Activated CD4-positive, alpha-beta T cell treated with anti-CD3 and anti-CD28 coated beads for 1 hour (primary cell): ENCODE results near the gene SDK2.
"Not testable (repeated sequence)": the region's sequence is repeated elsewhere in the genome, so short reads cannot be mapped to it uniquely, and the experiment has no call there.

Experiments used
- DNase-seq: peaks from one replicate; pipeline ENCODE4 v3.0.0-alpha.2; 2020

The SDK2 gene

DNA sequence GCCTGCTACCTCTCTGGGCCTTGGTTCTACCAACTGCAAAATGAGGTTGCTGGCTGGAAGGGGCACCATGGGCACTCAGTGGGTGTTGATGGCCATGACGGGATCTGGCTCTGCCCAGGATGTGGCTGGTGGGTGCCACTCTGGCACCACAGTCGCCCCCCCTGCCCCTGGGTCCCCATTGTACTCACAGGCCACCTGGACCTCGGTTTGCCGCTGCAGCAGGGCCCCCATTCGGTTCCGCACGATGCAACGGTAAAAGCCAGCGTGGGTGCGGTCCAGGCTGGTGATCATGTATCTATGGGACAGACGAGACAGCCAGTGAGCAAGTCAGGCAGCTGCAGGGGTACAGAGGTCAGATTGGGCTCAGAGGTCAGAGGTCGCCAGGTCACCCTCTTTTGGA, 172.3 kb downstream of the SDK2 start:
- no peak for DNase-seq

DNA sequence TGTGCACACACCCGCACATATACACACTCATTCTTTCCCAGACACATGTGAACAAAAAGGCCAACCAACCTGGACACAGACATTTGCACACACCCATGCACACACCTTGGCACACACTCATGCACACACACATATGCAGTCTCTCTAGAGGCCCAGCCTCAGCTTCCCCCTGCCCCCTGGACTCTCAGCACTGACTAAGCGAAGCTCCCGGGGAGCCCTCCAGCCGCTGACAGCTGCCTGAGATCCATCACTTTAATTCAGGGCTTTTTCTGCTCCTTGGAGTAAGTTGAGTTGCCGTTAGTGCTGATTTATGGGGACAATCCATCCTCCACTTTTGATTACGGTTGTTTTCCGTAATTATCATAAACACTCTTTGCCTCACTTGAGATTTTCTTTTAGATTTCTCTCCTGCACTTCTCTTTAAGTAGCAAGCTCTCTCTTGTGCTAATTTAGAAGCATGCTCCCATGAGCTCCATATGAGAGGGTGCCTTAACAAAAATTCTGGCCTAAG, 173.9 kb downstream of the SDK2 start:
- DNase-seq: no peak

DNA sequence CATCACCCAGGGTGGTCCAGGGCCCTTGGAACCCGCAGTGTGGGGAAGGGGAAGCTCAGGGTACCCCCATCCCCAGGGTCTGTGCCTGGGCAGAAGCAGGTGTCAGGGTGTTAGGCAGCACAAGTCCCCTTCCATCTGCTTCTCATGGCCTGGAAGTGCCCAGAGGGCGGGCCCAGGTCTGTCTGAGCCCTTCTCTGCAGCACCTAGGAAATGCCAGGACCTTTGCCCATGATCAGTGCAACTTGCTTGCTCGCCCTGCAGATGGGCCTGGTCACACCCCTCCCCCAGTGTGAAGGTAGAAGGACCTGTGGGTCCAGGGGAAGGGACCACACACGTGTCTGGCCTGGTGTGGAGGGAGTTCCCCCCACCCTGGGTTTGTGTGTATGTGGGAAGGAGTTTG, 174.9 kb downstream of the SDK2 start:
- DNase-seq: no peak

DNA sequence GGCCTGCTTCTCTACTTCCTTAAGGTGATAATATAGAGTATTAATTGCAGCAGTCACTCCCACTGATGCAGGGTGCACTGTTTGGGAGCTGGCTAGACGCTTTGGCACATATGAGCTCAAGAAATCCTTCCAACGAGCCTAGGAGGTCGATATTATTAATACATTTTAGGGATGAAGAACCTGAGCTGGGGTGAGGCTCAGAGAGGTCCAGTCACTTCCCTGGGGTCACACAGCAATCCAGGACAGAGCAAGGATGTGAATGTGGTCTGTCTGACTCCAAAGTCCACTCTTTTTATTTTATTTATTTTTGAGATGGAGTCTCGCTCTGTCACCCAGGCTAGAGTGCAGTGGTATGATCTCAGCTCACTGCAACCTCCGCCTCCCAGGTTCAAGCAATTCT, 176.0 kb downstream of the SDK2 start:
- no peak for DNase-seq

DNA sequence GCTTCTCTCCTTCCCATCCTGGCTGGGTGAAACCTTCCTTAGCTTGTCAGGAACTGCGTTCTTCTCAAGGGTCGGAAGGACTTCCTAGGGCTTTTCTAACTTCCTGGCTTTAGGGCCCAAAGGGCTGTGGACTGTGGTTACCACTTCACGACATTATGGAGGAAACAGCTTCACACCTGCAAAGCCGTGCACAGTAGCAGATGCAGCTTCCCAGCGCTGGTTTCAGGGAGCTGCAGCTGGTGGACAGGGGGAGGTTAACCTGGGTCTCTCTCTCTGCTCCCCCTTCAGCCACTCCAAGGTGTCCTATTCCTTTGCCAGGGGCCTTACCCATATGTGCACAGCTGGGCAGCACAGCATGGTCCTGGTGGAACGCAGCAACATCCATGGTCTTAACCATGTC, 176.6 kb downstream of the SDK2 start:
- DNase-seq: no peak

DNA sequence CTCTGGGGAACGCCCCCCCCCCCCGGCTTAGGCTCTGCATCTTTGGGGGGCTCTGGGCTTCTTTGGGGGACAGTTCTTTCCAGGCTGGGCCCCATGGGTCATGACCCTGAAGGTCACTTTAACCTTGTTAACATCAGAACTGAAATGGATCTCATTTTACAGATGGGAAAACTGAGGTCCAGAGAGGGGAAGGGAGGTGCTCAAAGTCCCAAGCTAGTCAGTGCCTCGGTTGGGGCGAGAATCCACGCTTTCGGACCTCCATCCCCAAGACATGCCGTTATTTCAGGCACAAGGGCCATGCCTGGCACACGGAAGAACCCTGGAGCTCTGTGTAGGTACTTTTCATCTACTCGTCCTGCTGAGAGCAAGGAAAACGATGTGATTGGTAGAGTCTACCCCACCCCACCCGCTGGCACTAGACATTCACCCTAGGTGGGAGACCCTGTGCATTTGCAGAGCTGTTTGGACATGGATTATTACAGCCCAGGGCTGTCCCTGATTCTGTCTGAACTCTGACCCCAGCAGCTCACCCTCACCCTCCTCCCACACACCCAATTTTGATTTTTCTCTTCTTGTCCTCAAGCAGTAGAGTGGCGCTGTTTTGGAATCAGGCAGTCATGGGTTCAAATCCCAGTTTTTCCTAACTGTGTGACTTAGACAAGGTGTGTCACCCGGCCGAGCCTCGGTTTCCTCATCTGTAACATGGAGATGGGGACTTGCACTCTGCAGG, 177.4 kb downstream of the SDK2 start:
- DNase-seq: no peak

DNA sequence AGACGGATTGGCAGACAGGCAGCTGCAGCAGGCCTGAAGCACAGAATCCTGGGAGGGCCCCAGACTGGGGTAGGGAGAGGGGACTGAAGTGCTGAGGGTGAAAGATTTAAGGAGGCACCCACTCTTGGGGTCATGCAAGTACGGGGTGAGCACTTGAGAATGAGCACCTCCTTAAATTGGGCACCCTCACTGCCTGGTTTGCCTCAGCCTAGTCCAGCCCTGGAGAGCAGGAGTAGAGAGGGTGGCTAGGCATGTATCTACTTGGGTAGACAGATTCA, 178.4 kb downstream of the SDK2 start:
- no peak for DNase-seq

DNA sequence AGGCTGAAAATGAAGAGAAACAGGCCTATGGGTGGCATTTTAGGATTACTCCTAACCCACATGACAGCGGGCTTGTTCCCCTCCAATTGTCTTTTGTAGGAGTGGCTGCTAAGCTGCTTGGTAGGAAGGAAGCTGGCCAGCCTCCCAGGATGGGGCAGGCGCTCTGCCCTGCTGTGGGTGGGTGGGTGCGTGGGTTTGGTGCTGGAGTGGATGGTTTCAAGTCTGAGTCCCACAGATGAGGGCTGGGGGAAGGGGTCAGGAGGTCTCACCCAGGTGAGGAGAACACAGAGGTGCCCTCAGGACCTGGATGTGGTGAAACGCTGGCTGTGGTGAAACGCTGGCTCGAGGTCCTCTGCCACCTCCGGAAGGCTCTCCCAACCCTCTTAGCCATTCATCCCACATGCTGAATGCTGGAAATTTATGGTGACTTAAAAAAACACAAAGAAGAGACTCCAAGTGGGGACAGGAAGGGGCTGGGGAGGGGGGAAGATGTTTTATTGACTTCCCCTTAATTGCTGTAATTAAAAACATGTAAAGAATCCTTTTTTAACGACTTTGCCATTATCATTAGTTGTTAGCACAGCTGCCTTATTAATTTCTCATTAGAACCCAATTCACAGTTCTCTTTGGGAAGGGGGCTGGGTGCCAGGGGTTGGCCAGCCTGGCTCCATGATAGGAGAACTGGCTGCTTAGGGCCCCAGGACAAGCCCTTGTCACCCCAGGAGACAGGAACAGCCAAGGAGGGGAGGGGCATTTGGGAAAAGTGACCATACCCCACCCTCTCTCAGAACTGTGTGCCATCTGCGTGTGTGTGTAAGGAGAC, 178.9 kb downstream of the SDK2 start:
- DNase-seq: no peak

DNA sequence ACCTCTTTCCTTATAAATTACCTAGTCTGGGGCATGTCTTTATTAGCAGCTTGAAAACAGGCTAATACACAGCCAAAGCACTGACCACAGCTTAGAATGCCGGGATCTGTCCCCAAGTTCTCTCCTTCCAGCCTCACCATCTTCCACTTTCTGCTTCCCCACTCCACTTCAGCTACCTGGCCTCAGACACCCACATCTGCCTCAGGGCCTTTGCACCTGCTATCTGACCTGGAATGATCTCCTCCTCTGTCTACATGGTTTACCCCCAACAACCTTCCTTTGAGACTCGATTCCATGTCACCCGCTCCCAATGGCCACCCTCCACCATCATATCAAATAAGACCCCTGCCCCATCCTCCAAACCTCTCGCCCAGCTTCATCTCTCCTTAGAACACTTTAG, 179.8 kb downstream of the SDK2 start:
- DNase-seq: no peak

DNA sequence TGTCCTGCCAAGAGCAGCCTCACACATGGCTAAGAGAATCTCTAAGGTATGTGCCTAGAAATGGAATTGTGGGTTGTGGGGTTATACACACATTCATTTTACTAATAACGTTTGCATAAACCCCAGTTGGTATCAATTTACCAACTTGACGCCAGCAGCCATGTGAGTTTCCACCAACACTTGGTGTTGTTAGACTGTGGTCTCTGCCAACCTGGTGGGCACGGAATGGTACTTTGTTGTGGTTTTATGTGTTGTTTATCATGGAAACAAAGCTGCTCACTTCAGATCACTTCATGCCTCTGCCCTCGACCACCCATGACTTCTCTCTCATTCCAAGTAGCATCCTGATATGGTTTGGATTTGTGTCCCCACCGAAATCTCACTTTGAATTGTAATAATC, 180.4 kb downstream of the SDK2 start:
- no peak for DNase-seq

DNA sequence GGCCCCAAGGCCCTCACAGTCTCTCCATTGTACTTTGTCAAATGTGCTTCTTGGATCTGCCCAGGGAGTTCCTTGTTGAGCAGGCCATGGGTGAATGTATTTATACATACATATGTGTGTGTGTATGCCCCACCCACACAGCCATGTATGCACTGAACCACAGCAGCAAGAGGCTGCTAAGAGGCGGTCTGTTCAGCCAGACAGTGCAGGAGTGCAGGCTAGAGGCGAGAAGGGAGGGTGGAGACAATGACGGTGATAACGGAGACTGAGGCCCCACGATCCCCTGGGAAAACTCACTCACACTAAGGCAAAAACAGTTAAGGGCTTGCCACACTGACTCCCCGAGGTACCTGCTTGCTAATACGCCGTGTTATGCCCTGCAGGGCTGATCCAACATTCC, 181.4 kb downstream of the SDK2 start:
- DNase-seq: no peak

DNA sequence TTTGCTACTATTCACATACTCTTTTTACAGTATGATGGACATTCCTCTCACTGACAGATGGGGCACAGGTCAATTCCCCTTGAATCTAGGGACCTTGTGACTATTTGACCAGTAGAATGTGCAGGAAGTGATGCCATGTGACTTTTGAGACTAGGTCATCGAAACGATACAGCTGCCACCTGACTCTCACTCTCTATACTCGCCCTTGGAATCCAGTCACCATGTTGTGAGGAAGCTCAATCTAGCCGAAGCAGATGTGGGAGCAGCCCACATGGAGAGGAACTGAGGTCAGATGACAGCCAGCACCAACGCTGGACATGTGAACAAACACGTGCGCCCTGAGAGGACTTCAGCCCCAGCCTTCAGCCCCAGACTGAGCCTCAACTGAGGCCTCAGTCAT, 184.3 kb downstream of the SDK2 start:
- no peak for DNase-seq

DNA sequence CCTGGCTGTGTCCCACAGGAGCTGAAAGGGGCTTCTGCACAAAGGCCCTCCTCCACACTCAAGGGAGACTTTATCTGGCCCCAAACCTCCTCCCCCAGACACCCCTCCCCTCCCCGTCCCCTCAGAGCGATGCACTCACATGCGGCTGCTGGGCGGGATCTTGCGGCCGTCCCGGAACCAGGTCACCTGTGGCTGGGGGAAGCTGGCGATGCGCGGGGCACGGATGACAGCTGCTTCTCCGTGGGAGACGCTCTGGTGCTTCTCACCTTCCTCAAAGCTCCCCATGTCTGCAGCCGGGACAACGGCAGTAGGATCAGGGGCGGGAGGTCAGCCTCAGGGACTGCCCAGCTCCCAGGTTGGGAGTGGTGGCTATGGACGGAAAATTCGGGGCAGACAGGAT, 188.5 kb downstream of the SDK2 start:
- no peak for DNase-seq

DNA sequence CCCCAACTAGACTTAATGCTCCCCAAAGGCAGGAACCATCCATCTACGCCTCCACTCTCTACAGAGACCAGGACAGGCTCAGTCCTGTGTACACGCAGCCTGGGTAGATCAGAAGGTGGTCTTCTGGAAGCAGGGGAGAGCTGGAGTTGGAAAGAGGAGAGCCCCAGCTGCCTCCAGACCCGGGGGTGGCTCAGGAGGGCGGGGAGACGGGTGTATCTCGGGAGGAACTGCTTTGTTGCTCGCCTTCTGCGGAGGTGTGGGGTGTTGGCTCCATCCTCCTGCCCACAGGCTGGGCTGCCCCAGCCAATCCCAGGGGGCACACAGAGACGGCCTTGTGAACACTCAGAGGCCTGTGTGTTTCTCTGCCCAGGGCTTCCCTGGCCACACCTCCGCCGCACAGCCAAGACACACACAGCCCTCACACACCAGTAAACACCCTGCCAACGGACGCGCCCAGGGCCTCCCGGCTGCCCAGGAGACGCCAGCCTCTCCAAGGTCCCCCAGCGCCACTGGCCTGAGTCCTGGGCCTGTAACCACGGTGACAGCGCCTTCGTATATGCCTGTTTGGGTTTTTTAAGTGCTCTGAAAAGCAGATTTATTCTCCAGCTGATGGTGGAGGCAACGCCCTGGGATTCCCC, 189.1 kb downstream of the SDK2 start:
- DNase-seq: no peak

DNA sequence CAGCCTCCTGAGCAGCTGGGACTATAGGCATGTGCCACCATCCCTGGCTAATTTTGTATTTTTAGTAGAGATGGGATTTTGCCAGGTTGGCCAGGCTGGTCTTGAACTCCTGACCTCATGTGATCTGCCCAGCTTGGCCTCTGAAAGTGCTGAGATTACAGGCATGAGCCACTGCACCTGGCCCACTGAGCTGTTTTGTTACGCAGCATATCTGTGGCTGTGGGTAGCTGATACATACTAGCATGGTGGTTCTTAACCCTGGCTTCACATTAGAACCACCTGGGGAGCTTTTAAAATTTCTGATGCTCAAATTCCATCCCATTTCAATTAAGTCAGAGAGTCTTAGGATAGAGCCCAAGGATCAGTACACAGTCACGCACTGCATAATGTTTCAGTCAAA, 190.8 kb downstream of the SDK2 start:
- DNase-seq: not testable (repeated sequence)

DNA sequence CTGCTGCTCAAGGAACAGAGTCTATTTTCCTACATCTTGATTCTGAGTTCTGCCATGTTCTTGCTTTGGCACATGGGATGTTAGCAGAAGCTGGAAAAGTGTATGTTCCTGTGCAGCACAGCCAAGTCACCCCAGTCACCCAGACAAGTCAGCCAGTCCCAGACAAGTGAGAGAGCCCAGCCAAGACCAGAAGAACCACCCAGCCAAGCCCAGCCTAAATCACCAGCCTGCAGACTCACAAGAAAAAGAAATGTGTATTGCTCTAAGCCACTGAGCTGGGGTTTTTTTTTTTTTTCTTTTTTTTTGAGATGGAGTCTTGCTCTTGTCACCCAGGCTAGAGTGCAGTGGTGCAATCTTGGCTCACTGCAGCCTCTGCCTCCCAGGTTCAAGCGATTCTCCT, 191.2 kb downstream of the SDK2 start:
- no peak for DNase-seq

DNA sequence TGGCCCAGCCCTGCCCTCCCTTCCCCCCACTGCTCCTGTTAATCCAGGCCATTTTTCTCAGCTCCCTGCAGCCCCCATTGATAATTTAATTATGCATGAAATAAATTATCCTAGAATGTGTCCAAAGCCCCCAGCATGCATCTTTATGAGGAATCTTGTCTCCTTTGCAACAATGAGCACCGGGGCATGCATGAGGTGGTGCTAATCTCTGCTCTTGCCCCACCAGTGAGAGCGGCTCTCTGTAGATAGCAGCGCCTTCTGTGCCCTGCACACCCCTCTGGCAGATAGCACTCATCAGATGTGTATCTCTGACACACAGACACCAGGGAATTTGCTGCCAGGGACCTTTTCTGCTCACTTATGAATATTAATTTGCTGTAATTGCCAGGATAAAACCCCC, 192.2 kb downstream of the SDK2 start:
- no peak for DNase-seq

DNA sequence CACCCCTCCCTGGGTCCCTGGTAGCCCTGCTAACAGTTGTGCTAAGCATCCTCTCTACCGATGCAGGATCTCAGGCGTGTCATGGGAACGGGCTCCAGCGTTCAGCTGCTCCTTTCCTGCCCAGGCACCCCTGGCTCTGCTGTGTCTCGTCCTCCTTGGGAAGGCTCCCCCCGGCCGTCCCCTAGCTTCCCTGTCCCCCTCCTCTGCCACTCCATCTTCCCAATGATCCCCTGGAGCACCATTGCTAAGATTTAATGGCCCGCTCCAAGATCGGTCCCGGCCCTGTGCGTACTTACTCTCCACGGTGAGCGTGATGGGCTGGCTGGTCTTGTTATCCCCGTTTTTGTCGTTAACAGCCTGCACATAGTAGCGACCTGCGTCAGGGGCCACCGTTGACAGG, 196.9 kb downstream of the SDK2 start:
- no peak for DNase-seq

DNA sequence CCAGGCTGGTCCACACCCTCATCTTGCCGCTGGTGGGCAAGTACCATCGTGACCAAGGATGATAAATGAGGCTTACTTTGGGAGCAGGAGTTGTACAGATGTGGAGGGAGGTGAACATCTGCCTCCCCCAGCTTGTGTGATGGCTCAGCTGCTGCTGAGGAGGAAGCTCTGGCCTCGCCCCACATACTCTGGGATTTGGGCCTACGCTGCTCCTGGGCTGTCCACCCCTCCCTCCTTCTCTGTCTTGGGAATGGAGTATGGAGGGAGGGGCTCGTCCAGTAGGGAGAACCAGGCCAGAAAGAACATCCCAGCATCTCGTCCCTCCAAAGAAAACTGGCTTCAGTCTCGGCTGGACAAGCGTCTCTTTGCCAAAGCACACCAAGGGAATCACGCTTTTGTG, 197.6 kb downstream of the SDK2 start:
- no peak for DNase-seq

DNA sequence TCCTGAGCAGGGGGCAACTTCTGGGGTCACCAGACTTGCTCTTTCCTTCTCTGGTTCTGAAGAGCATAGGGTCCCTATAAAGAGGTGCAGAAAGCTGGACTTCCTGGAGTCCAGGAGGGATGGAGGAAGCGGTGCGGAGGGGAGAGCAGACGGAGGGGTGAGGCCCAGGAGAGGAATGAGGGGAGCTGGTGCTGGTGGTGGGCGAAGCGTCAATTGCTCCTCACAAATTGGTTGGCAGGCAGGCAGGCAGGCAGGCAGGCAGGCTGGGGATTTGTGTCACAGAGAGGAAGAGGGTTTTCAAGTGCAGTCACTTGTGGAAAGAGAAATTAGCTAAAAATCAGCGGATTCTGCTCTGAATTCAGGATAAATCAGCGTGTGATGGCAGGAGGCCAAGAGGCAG, 198.8 kb downstream of the SDK2 start:
- DNase-seq: no peak

DNA sequence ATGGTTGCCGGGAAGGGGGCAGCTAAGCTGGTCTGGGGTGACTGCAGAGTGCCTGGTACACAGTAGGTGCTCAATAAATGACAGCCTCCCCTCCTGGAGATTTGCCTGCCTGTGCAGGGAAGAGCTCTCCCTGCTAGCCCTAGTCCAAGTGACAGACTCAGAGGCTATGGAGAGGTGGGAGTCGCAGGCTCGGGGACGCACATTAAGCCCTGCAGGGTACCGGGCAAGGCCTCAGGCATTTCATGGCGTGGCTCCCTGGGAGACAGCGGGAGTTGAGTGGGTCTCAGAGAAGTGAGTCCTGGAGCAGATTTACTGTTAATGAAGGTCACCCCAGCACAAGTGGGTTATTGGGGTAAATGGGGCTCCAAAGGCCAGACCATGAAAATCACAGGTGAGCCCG, 200.2 kb downstream of the SDK2 start:
- DNase-seq: no peak

DNA sequence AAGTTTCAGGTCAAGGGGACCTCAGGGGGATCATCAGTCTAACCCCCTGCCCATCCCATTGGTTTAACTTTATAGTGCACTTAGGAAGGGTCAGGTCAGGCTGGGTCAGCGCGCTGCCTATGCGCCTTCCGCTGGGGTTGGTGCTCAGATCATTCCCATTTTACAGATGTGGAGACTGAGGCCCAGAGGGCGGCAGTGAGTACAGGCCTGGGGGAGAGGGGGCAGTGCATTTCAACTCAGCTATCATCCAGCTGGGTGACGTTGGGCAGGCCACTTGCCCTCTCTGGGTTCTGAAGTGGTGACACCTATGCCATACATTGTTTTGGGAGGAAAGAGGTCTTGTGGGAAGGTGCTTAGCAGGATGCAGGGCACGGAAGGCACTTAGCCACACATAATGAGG, 204.6 kb downstream of the SDK2 start:
- no peak for DNase-seq

DNA sequence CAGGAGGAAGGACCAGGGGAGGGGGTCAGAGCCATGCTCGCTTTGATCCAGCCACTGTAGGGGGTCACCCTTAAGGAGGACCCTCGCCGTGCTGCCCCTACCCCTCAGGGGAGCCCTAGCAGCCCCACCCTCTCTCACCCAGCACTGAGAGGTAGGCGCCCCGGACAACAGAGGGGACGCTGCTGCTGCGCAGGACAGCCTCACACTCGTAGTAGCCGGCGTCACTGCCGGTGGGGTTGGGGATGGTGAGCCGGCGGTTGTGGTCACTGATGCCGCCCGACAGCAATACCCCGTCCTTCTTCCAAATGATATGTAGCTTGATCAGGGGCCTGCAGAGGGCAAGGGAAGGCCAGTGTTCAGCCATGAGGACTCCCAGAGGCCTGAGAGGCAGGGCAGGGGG, 206.4 kb downstream of the SDK2 start:
- no peak for DNase-seq

DNA sequence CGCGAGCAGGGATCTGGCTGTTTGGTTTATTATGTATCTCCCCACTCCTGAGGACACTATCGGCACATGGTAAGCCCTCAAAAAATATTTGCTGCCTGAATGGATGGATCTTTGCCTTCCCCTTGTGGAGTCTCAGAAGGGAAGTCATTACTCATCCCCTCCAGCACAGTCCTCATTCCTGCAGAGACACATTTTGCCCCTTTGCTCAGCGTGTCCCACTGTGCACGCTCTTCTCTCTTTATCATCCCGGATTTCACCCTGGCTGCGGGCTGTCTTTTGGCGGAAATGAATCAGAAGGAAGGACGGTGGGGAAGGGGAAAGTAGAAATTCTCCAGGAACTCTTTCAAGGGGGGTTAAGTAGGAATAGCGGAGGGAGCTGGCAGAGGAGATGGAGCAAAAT, 207.3 kb downstream of the SDK2 start:
- no peak for DNase-seq
